NCI-H2196 treated with DMSO at 0.1 percent for 48 hours (cell line): ENCODE data around the gene SARNP.
"Not testable (repeated sequence)": the region's sequence is repeated elsewhere in the genome, so short reads cannot be mapped to it uniquely, and the experiment has no call there.

Experiments used
- DNase-seq: peaks from one replicate; lab custom pipeline; 2025; ENCODE audit not compliant: unreplicated experiment; lab: John Stamatoyannopoulos, UW

The SARNP gene

DNA sequence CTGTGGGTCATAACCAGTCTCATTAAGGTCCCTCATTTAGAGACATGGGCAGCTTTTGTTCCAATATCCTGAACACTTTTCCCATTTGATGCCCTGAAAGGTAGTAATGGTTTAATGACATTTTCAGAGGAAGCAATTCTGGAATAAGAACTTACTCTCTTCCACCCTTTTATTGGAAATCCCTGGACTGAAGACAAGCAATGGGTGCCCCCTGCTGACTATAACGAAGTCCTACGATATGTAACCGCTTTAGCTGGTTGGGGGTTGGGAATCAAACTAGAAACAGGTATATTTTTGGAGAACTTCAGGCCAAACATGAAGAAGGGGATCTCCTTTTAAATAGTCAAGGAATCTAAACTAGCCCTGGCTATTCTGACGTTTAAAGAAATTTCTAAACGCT lies 20.5 kb downstream of the SARNP start:
- peak; percentile 42 for DNase-seq

DNA sequence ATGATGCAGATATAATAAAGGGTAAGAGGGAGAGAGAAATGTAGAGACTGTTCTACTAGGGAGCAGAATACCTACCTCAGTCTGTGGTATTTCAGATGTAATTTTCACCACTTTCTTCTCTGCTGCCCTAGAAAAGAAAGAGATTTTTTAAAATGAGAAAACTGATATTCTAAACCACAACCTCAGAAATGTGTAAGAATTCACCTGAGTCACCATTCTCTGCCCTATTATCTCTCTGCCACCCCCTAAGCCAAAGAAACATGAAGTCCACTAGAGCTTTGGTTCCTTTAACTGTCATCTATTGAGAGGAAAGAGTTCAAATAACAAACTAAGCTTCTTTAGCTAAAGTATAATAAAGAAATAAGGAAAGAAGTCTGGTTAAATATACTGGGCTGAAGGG lies 21.6 kb downstream of the SARNP start:
- no peak for DNase-seq

DNA sequence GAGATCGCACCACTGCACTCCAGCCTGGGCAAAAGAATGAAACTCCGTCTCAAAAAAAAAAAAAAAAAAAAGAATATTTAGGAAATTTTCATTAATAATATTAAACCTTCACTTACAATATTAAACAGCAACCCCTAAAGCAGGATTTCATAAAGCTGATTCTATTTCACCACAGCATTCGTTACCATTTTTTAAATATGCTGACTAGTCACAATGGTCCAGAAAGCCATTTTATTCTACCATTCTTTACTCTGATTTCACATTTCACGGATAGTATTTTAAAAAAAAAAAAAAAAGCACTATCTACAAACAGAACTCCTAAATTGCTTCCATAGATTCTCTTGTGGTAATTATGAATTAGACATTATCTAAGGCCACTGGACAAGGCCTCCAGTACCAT lies 27.6 kb downstream of the SARNP start:
- DNase-seq = no peak

DNA sequence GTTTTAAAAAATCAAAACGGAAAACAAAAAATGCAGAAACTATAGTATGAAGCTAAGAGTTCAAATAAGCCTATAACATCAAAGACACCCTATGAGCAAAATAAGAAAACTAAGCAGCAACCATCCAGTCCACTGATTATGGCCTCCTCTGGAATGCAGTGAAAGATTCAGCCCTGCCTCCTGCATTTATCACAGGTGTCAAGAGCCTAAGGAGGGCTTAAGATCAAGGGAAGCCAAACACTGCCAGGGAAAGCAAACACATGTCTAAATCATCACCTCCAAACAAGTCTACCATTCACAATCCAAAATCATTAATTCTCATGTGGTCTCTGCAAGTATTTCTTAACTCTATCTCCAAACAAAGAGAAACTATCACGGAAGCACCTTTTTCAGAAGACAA lies 28.4 kb downstream of the SARNP start:
- DNase-seq = no peak

DNA sequence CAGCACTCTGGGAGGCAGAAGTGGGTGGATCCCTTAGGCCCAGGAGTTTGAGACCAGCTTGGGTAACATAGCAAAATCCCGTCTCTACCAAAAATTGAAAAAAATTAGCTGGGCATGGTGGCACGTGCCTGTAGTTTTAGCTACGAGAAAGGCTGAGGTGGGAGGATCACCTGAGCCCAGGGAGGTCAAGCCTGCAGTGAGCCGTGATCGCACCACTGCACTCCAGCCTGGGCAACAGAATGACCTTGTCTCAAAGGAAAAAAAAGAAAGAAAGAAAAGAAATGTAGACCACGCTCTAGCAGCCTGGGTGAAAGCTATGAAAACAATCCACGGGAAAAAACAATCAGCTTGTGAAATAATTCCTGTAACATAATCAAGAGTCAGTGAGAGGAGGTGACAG lies 29.0 kb downstream of the SARNP start:
- DNase-seq = no peak

DNA sequence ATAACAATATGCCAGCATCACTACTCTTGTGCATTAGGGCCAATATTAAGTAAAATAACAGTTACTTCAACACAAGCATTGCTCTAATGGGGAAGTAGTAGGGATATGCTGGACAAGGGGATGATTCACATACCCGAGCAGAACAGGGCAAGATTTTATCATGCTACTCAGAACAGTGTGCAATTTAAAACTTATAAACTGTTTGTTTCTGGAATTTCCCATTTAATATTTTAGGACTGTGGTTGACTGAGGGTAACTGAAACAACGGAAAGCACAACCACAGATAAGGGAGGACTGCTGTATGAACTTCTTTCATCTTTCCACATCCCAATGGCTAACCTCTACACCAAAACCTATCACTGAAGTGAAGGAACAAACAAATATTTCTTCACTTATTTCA lies 36.8 kb downstream of the SARNP start:
- DNase-seq = no peak

DNA sequence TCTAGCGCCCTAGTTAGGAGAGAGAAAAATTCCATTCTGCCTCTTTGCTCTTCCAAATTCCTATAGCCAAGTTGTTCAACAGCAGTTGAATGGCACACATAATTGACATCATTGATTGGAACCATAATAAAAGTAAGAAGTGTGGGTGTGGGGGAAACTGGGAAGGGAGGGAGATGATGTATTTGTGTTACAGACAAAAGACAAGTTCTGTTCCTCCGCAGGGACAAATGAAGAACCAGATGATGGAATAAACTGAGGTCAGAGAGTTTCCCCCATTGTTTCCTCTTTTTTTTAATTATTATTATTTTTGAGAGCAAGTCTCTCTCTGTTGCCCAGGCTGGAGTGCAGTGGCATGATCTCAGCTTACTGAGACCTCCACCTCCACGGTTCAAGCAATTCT lies 39.7 kb downstream of the SARNP start:
- DNase-seq = no peak

DNA sequence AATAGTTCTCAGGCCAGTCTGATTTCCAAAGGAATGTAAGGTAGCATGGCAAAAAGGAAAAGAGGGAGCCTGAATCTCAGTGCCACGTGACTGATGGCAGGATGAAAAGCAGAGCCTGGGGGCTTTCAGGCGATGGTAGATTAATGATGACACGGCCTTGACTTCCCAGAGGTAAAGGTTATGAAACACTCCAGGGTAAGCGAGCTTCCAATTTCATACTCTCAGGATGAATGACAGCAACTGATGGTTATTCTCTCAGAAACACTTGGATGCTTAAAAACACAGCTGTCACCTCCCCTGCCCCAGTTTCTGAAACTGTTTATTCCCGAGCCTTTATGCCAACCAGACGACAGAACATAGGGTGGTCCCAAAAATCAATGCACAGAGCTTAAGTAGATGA lies 45.8 kb downstream of the SARNP start:
- no peak for DNase-seq

DNA sequence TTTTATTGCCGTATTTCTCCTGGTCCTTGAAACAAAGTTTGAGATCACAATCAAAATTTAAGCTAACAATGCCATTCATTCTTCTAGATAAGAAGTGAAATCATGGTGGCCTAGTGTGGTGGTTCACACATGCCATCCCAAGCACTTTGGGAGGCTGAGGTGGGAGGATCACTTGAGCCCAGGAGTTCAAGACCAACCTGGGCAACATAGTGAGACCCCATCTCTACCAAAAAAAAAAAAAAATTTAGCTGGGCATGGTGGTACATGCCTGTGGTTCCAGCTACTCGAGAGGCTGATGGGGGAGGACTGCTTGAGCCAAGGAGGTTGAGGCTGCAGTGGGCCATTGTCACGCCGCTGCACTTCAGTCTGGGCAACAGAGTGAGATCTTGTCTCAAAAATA lies 50.4 kb downstream of the SARNP start:
- no peak for DNase-seq

DNA sequence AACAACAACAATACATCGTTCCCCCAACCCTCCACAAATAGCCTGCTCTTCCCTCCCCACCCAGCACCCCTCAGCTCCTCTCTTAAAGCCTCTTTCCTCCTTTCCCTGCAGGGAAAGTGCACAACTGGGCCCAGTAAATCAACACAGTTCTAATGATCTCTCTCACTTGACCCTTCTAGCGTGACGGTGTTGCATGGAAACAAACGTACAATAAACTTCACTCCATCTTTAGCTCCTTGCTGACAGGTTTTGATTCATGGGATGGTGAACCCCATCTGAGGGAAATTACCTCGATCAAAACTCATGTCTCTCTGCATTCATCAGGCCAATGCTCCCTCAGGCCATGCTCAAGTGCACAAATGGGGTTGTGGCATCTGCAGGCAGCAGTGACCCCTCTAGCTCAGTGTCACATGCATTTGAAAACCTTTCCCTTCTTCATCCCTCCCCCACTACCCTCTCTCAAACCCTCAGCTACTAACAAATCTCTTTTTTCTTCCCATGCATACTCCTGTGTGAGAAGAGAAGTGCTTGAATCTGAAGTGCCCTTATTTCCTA lies 51.7 kb downstream of the SARNP start:
- DNase-seq = no peak

DNA sequence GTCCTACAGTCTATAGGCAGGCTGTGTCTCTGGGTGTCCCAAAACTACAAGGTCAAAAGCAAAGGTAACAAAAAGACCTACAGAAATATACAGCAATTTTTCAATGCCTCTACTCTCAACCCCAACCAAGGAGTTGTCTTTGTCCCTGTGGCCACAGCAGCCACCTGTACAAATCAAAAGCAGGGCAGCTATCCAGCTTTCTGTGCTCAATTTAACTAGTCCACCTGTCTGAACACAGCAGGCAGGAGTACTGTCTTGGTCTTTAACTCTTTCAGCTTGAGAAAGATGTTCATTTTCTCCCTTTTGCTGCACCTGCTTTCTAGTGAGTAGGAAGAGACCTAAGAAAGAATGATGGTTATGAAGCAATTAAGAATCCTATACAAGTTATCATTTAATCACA lies 54.9 kb downstream of the SARNP start:
- no peak for DNase-seq

DNA sequence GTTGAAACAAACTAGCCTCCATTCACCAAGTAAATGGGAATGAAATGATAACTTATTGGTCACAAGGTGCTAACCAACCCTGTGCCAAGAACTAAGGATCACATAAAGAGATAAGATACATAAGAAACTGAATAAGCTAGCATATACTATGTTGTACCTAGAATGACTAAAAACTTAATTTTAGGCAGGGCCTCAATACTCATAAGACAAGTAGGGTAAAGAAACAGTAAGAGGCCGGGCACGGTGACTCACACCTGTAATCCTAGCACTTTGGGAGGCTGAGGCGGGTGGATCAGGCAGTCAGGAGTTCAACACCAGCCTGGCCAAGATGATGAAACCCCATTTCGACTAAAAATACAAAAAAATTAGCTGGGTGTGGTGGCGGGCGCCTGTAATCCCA lies 56.9 kb downstream of the SARNP start:
- DNase-seq = no peak

DNA sequence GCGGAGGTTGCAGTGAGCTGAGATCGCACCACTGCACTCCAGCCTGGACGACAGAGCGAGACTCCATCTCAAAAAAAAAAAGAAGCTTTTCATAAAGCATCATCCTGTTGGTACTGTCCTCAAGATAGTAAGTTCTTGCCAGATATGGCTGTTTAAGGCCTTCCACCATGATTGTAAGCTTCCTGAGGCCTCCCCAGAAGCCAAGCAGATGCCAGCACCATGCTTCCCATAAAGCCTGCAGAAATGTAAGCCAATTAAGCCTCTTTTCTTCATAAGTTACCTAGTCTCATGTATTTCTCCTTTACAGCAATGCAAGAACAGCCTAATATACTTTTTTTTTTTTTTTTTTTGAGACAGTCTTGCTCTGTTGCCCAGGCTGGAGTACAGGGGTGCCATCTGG lies 58.9 kb downstream of the SARNP start:
- not testable (repeated sequence) for DNase-seq

DNA sequence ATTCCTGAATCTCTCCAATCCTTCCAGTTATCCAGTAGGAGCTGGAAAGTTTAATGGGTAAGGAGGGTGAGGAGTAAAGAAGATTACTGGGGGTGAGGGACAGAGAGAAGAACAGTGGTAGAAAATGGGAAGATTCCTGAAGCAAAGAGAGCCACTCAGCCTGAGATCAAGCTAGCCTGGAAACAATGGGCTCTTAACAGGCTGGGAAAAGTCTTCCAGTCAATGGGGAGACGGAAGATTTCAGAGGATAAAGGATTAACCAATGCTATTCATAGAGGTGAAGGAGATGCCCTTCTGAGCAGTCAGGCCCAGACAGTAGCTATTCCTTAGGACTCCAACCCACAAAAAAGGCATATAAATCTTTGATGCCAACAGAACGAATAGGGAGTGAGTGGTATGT lies 59.8 kb downstream of the SARNP start:
- DNase-seq = no peak

DNA sequence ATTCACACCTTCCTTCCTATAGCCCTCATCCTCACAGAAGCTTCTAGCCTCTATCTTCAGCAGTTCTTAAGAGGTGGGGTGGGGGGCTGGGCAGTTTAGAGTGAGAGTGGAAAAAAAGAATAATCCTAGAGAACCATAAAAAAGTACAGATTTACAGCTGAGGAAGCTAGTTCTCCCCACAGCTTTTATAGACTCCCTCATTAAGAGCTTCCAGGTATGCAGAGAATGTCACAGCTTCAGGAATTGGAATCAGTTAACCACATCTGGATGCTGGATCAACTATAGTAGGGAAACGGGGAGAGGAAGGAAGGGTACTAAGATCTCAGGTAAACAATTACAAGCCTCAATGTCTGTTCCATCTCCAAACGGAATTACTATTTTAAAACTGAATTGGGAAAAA lies 62.3 kb downstream of the SARNP start:
- no peak for DNase-seq

DNA sequence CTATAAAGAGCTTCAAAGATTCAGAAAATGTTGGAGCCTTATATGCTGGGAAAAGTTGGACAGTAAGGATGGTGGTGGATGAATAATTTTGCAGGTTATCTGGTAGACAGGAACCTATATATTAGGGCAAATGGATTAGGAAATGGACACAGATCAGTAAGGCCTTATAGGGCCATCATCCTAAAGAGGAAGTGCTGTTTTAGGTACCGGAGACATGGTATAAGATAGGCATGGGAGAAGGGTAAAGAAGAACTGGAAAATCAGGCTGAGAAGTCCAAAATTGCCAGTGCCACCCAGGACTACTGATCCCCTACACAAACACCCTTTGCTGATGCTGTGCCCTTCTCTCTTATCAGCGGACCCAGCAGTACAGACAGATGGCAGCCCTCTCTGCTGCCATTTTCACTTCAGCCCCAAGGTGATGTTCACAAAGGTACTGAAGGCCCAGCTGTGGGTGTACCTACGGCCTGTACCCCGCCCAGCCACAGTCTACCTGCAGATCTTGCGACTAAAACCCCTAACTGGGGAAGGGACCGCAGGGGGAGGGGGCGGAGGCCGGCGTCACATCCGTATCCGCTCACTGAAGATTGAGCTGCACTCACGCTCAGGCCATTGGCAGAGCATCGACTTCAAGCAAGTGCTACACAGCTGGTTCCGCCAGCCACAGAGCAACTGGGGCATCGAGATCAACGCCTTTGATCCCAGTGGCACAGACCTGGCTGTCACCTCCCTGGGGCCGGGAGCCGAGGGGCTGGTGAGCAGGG lies 69.1 kb downstream of the SARNP start:
- no peak for DNase-seq

DNA sequence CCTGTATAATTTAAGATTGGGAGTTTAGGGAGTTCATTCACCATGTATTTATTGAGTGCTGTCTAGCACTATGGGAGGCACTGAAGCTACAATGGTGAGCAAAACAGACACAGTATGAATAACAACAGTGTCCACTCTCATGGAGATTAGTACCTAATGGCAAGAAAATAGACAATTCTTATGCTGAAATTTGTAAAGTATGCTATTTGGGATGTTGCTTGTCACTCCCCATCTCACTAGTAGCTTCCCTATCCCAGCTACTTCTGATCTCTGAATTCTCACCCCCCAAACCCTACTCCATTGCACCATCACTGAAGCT lies 70.7 kb downstream of the SARNP start:
- no peak for DNase-seq

DNA sequence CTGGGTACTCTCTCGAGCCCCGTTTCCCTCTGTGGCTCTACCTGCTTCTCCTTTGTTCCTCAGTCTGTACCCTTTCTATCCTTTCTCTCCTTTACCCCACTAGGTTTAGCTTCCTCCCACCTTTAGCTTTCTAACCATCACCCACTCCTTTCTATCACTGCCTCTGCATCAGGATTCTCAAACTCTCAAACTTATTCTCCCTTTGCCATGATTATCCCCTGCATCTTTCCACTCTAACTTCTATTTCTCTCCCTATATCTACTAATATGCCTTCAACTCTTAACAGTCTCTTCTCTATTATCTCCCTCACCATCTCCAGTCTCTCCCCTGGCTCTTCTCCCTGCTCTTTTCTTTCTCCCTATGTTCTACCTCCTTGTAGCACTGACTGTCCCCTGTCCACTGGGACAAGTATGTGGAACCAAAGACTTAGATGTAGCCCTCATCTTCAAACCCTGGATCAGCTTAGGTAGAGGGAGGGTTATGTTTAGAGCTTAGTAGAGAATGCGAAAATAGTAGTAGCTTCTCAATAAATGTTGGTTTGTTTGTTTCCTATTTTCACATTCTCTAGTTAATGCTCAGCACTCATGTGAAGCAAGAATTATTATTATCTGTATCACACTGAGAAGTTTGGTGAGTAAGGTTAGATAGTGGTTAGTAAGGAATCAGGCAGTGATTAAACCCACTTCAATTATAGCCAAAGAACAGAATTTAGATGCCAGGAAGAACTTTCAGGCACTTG lies 71.2 kb downstream of the SARNP start:
- DNase-seq = no peak

DNA sequence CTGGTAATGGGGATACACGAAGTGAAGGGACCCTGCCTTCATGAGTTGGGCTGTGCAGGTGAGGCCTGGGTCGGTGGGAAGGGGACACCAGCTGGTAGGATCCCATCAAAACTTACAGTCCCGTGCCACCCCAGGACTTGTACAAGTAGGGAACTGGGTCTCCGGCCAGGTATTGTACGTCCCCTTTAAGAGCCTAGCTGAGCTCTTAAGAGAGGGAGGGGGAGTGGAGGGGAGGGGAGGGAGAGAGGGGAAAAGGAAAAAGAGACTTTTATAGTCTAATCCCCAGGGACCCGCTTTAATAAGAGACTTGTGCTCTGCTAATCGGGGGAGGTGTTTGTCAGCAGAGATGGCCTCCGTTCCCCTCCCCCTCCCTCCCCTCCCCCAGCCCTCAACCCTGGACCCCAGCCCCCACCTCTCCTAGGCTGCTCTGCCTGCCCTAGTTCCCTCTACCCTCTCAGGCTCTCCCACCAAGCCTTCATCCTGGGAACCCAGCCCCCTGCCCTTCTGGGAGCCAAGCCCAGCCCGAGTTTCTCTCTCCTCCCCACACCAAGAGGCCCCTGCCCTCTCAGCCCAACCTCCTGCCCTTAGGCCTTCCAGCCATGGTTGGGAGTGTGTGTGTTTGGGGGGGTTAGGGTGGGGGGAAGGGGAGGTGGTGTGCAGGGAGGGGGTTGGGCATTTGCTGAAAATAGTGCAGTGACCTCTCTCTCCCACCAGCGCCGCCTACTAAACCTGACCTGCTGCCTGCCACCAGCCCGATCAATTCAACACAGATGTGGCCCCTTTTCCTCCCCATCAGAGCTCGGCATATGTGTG lies 72.0 kb downstream of the SARNP start:
- DNase-seq = no peak

DNA sequence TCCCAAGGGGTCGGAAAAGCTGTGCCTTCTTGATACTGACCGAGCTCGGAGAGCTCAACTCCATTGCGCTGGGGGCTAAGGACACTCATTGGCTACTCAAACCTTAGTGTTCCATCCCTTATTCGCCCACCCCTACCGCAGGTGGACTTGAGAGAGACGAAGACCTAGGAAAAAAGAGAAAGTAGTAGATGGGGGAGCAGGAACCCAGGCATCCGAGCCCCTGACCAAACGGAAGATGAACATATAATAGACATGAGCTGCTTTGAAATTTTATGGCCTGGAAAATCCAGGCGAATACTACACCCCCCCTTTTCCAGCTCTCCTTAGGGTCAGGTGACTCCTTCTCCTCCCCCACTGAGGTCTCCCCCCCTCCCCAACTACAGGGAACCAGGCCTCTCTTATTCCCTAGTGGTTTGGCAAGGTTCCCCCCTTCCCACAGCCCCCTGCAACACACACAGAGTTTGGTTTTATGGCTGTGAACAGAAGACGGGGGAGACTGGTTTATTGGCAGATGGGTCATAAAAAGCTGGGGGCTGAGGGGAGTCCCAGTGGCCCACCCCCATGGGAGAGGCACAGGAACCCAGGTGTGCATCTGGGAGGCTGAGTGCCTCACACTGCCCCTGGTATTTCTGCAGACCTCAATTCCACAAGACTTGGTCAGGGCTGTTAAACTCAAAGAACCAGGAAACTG lies 73.0 kb downstream of the SARNP start:
- no peak for DNase-seq
